Thymus (tissue), 11 donors: Measurements from ENCODE around the gene CXorf66. TPM values are rescaled to one million over a fixed set of nuclear protein-coding genes. Genes with fewer than 3 reads are reported as not detected.
"Not testable (repeated sequence)": the region's sequence is repeated elsewhere in the genome, so short reads cannot be mapped to it uniquely, and the experiment has no call there.

ENCODE experiments used
- DNase-seq, 9 donors: peaks; one replicate each; pipeline ENCODE4 v3.0.0-alpha.2; 2013; ENCODE audit warnings: low spot score in 9 of 9, low read depth in 6 of 9, missing footprints in 1 of 9
- H3K27ac ChIP-seq, 2 donors: one replicate each; pipeline ENCODE4 v1.5.1; 2013; ENCODE audit warnings: control low read depth in 1 of 2, low read depth in 1 of 2, low read length in 1 of 2, mild to moderate bottlenecking in 1 of 2, moderate library complexity in 1 of 2
- H3K27me3 ChIP-seq, 2 donors: one replicate each; pipeline ENCODE4 v1.5.1; 2013; ENCODE audit warnings: low read length in 1 of 2; ENCODE audit not compliant: control insufficient read depth in 2 of 2, insufficient read depth in 1 of 2
- H3K36me3 ChIP-seq, 2 donors: one replicate each; pipeline ENCODE4 v1.5.1; 2013; ENCODE audit warnings: low read length in 1 of 2, mild to moderate bottlenecking in 1 of 2, moderate library complexity in 1 of 2; ENCODE audit not compliant: control insufficient read depth in 2 of 2, insufficient read depth in 2 of 2
- H3K4me1 ChIP-seq, 2 donors: one replicate each; pipeline ENCODE4 v1.5.1; 2013; ENCODE audit warnings: low read length in 2 of 2; ENCODE audit not compliant: control insufficient read depth in 2 of 2, insufficient read depth in 2 of 2
- H3K4me3 ChIP-seq, 2 donors: one replicate each; pipeline ENCODE4 v1.5.1; 2013; ENCODE audit warnings: low read length in 2 of 2, control low read depth in 1 of 2, mild to moderate bottlenecking in 1 of 2
- H3K9me3 ChIP-seq, 2 donors: one replicate each; pipeline ENCODE4 v1.5.1; 2013; ENCODE audit warnings: low read length in 1 of 2, mild to moderate bottlenecking in 1 of 2; ENCODE audit not compliant: control insufficient read depth in 2 of 2, insufficient read depth in 1 of 2
- WGBS: extraction: QIAGEN DNeasy Blood & Tissue Kit; methylation state at CpG from one replicate; pipeline ENCODE4 v1.1.7; 2013; 5-methylcytosine and 5-hydroxymethylcytosine counted together
- polyA plus RNA-seq: library from polyadenylated mRNA; stranded (reverse); fragments of 200-250 nt; gene quantifications from one replicate; pipeline ENCODE4 v1.2.3, GENCODE V29; 2013
- total RNA-seq: library from RNA; stranded (reverse); fragments of 120-200 nt; gene quantifications from one replicate; pipeline ENCODE4 v1.2.4, GENCODE V29; 2013
- donor health status: healthy.

CXorf66 gene
- total and polyA plus RNA-seq, 2 donors: not detected

DNA sequence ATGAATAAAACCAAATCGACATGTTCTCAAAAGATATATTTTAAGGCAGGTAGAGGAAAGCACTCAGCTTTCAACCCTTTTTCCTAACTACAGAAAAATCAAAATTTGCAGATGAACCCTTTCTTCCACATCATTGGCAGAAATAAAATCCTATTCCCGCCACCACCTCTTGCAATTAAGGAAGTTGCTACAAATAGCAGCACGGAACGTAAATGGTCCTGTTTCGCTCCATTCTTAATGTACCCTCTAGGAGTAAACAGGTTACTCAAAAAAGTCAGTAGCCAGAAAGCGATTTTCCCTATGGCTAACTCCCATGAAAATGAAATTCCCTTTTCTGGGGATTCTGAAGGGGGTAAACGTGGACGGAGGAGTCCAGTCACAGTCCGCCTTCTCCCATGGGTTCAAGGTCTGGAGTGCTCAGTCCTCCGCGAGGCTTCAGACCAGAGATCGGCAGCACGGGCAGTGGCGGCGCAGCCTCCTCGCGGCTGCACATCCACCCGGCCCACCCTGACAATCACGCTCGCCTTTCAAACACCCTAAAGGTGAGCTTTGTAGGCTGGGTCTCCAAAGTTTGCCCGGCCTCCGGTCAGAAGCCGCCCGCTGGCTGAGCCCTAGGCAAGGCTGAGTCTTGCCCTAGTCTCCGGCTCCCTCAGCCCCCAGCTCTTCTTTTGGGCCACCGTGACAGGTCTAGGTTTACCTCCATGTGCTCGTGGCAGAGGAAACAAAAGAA lies 34.2 kb downstream of the CXorf66 start:
- WGBS: 2% methylated on average over 27 of the region's 27 CpGs
- H3K9me3 ChIP-seq: no peaks in the 10 kb centered on the region
- peak in 6 of 9 donors; percentile 1 to 45 (median 10) for DNase-seq
- H3K4me1 ChIP-seq: peaks cover 2 to 7% of the 10 kb centered on the region in 2 donors
- H3K36me3 ChIP-seq: no peaks in the 10 kb centered on the region
- H3K27me3 ChIP-seq: no peaks in the 10 kb centered on the region
- H3K4me3 ChIP-seq: peak overlapping the region; percentile 62 to 69
- H3K27ac ChIP-seq: no peak overlapping the region

DNA sequence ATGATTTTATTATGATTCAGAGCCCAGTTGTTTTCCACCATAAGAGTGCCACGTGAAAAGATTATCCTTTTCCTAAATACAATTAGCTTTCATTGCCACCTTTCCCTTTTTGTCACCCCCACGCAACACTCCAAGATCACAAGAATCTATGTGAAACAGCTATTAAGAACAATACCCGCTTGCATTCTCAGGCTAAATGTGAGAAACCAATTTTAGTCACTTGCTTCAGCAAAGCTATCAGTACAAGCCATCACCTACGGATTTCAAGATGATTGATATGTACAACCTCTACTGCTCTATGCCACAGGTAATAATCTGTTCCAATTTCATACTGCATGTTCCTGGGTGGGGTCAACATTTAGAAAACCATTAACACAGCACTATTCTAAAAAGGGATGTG lies 34.9 kb downstream of the CXorf66 start:
- no peak overlapping the region for H3K4me3 ChIP-seq
- WGBS: 83% methylated on average over 4 of the region's 4 CpGs
- no peaks in the 10 kb centered on the region for H3K36me3 ChIP-seq
- DNase-seq: no peak
- H3K9me3 ChIP-seq: no peaks in the 10 kb centered on the region
- H3K27ac ChIP-seq: no peak overlapping the region
- no peaks in the 10 kb centered on the region for H3K27me3 ChIP-seq
- peaks cover 2 to 7% of the 10 kb centered on the region in 2 donors for H3K4me1 ChIP-seq

DNA sequence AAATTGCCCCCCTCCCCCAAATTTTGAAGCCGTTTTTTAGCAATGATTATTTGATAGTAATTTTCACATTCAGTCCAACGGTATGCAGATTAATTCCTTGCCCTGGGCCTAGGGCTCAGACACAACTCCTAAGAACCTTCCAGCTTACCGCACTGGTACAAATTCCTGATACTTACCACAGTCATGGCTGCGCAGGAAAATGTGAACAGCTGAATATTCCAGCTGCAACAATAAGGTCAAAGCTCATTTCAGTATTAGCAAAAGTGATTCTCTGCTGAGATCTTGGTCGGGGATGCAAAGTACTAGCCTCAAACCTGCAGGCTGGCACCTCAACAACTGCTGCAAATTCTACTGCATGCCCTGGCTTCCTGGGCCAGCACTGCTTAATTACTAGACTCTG lies 35.4 kb downstream of the CXorf66 start:
- Histone ChIP-seq H3K4me3 (no peak overlapping the region), H3K27ac (no peak overlapping the region), H3K9me3 (no peaks in the 10 kb centered on the region), H3K27me3 (no peaks in the 10 kb centered on the region), H3K36me3 (no peaks in the 10 kb centered on the region), H3K4me1 (peaks cover 2 to 7% of the 10 kb centered on the region in 2 donors)
- no peak for DNase-seq
- WGBS: 94% methylated on average over 5 of the region's 5 CpGs

DNA sequence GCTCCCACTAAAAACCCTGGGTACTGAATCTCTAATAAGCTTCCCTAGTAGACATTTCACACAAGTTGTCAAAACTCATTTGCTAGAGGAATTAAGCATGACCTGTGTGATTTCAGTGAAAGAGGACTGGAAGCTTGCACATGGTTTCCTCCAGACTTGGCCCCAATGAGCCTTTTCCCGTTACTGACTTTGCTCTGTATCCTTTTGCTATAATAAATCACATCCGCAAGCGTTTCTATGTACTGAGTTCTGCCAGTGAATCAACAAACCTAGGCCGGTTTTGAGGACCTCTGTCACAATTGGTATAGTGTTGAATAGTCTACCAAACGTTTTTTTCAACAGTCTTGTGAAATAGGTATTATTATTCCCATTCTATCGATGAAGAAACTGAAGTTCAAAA lies 40.6 kb downstream of the CXorf66 start:
- H3K36me3 ChIP-seq: no peaks in the 10 kb centered on the region
- no peaks in the 10 kb centered on the region for H3K27me3 ChIP-seq
- H3K27ac ChIP-seq: no peak overlapping the region
- 80% methylated on average over 6 of the region's 6 CpGs for WGBS
- no peaks in the 10 kb centered on the region for H3K9me3 ChIP-seq
- H3K4me3 ChIP-seq: no peak overlapping the region
- no peak for DNase-seq
- H3K4me1 ChIP-seq: no peaks in the 10 kb centered on the region

DNA sequence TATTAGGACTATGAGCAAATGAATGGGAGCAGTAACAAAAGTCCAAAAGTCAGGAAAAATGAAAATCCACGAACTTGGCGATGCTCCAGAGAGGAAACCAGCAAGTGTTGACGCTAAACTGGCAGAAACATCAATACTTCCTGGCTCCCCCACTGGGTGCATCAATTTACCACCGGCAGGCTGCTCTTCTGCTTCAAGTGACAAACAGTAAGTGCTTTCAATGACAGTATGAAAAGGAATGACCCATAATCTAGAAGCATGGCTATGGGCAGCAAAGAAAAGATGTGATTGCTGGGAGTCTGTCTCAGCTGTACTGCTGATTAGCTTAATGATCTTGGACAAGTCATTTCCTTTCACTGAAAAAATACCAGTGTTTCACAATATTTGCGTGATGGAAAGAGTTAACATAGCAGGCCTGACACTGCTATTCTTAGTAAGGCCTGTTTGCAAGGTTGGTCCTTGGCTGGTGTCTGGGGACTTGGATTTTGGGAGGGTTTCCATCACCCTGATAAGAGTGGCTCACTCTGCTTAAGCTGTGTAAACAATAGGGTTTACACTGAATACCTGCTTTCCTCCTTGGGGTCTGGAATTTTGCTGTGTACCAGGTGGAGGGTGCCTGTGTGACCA lies 41.1 kb downstream of the CXorf66 start:
- H3K4me1 ChIP-seq: no peaks in the 10 kb centered on the region
- no peaks in the 10 kb centered on the region for H3K27me3 ChIP-seq
- WGBS: 67% methylated on average over 5 of the region's 5 CpGs
- no peak overlapping the region for H3K4me3 ChIP-seq
- DNase-seq: no peak
- H3K27ac ChIP-seq: no peak overlapping the region
- no peaks in the 10 kb centered on the region for H3K9me3 ChIP-seq
- H3K36me3 ChIP-seq: no peaks in the 10 kb centered on the region

DNA sequence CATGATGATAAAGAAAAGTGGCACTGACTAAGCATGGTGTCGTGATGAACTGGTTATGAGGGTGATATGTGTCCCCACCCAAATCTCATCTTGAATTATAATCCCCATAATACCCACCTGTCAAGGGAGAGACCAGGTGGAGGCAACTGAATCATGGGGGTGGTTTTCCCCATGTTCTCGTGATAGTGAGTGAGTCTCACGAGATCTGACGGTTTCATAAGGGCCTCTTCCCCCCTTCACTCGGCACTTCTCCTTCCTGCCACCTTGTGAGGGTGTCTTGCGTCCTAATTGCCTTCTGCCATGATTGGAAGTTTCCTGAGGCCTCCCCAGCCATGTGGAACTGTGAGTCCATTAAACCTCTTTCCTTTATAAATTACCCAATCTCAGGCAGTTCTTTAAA lies 44.2 kb downstream of the CXorf66 start:
- WGBS: 98% methylated on average over 6 of the region's 6 CpGs
- DNase-seq, H3K4me3 ChIP-seq: not testable (repeated sequence)

DNA sequence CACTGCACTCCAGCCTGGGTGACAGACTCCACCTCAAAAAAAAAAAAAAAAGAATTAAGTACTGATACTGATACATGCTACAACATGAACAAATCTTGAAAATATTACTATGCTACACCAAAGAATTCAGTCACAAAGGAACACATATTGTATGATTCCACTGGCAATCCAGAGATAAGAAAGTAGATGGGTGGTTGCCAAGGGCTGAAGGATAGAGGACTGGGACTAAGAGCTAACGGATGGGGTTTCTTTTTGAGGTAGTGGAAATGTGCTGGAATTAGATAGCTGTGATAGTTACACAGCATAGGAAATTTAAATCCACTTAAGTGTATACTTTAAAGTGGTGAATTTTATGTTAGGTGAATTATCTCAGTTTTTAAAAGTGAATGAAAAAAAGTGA lies 45.0 kb downstream of the CXorf66 start:
- WGBS: 91% methylated on average over 1 of the region's 1 CpG
- DNase-seq: no peak

More for the DNA sequence above, 44.2 kb downstream of the CXorf66 start:
- not testable (repeated sequence) for H3K27ac ChIP-seq, H3K4me1 ChIP-seq, H3K36me3 ChIP-seq, H3K9me3 ChIP-seq, H3K27me3 ChIP-seq

DNA sequence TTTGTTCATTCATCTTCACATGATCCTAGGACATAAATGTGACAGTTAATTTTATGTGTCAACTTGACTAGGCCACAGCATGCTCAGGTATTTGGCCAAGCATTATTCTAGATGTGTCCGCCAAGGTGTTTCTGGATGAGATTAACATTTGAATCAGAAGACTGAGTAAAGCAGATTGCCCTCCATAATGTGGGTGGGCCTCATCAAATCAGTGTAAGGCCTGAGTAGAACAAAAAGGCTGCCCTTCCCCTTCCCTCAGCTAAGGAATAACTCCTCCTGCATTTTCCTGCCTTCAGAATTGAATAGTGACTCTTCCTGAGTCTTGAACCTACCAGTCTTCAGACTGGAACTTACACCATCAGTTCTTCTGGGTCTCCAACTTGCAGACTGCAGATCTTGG lies 50.9 kb downstream of the CXorf66 start:
- 100% methylated on average over 1 of the region's 1 CpG for WGBS

More for the DNA sequence above, 45.0 kb downstream of the CXorf66 start:
- Histone ChIP-seq H3K27ac (no peak overlapping the region), H3K4me3 (no peak overlapping the region), H3K4me1 (no peaks in the 10 kb centered on the region), H3K9me3 (no peaks in the 10 kb centered on the region), H3K36me3 (no peaks in the 10 kb centered on the region), H3K27me3 (no peaks in the 10 kb centered on the region)

DNA sequence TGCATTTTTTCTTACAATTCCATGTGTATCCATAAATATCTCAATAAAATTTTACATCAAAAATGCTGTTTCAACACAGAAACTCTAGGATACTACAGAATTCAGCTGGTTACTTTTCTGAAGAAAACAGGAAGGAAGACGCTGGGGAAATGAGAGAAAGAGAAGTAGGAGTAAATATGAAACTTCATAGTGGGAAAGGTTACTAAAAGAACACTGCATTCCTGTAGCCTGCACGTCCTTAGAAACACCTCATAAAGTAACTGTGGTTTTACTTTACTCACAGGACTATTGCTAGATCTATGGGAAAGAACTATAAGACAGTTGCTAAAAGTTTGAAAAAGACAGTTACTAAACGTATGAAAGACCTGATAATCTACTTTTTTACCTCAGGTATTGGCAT lies 55.6 kb downstream of the CXorf66 start:
- 22% methylated on average over 3 of the region's 3 CpGs for WGBS
- no peak for DNase-seq
- H3K27me3 ChIP-seq: no peaks in the 10 kb centered on the region
- no peaks in the 10 kb centered on the region for H3K4me1 ChIP-seq
- no peak overlapping the region for H3K27ac ChIP-seq
- no peaks in the 10 kb centered on the region for H3K9me3 ChIP-seq
- no peak overlapping the region for H3K4me3 ChIP-seq
- no peaks in the 10 kb centered on the region for H3K36me3 ChIP-seq

More for the DNA sequence above, 50.9 kb downstream of the CXorf66 start:
- no peak for DNase-seq
- H3K4me1 ChIP-seq: no peaks in the 10 kb centered on the region
- H3K36me3 ChIP-seq: no peaks in the 10 kb centered on the region
- no peak overlapping the region for H3K27ac ChIP-seq
- no peaks in the 10 kb centered on the region for H3K27me3 ChIP-seq
- H3K9me3 ChIP-seq: no peaks in the 10 kb centered on the region
- H3K4me3 ChIP-seq: no peak overlapping the region
